Neuronal stem cell (in vitro differentiated cells): ENCODE measurements around the gene CCL1.

Experiments
- DNase-seq: peaks from one replicate; pipeline ENCODE4 v3.0.0-alpha.2; 2013; ENCODE audit warnings: low spot score
- H2AFZ ChIP-seq: one replicate; pipeline ENCODE4 v1.6.1; 2013; ENCODE audit warnings: mild to moderate bottlenecking, low read length, inconsistent platforms
- H2AK5ac ChIP-seq: 2 replicates; pipeline ENCODE4 v1.6.1; 2013; ENCODE audit warnings: low read depth, mild to moderate bottlenecking, inconsistent platforms, low read length, moderate library complexity, mixed read lengths
- H2BK120ac ChIP-seq: 2 replicates; pipeline ENCODE4 v1.6.1; 2013; ENCODE audit warnings: low read depth, mild to moderate bottlenecking, inconsistent platforms, low read length, moderate library complexity, mixed read lengths
- H2BK12ac ChIP-seq: one replicate; pipeline ENCODE4 v1.6.1; 2013; ENCODE audit warnings: low read length, inconsistent platforms
- H2BK15ac ChIP-seq: 2 replicates; pipeline ENCODE4 v1.6.1; 2013; ENCODE audit warnings: mild to moderate bottlenecking, low read length, inconsistent platforms, mixed read lengths
- H2BK5ac ChIP-seq: one replicate; pipeline ENCODE4 v1.6.1; 2013; ENCODE audit warnings: inconsistent platforms, mild to moderate bottlenecking, low read length, moderate library complexity
- H3K14ac ChIP-seq: one replicate; pipeline ENCODE4 v1.6.1; 2013; ENCODE audit warnings: low read length, inconsistent platforms
- H3K18ac ChIP-seq: 2 replicates; pipeline ENCODE4 v1.6.1; 2013; ENCODE audit warnings: low read length, inconsistent platforms
- H3K23ac ChIP-seq: 2 replicates; pipeline ENCODE4 v1.6.1; 2013; ENCODE audit warnings: low read depth, mild to moderate bottlenecking, mixed read lengths, low read length, inconsistent platforms; ENCODE audit not compliant: poor library complexity
- H3K27ac ChIP-seq: replicated peaks from 3 replicates; pipeline ENCODE4 v1.5.1; 2013; ENCODE audit warnings: low read length, inconsistent platforms
- H3K27me3 ChIP-seq, 3 experiments: 2 replicates each; pipeline ENCODE4 v1.6.1; 2013; ENCODE audit warnings: low read length in 3 of 3, mild to moderate bottlenecking in 2 of 3, inconsistent platforms in 1 of 3, low read depth in 1 of 3, mixed read lengths in 1 of 3, moderate library complexity in 1 of 3; ENCODE audit not compliant: control insufficient read depth in 3 of 3, insufficient read depth in 3 of 3
- H3K36me3 ChIP-seq, 2 donors: replicated peaks in 1 of 2; 2 replicates each; pipeline ENCODE4 v1.6.1; 2013; ENCODE audit warnings: low read length in 2 of 2; ENCODE audit not compliant: control insufficient read depth in 2 of 2, insufficient read depth in 2 of 2
- H3K4ac ChIP-seq: 2 replicates; pipeline ENCODE4 v1.6.1; 2013; ENCODE audit warnings: inconsistent platforms, mild to moderate bottlenecking, low read length, moderate library complexity
- H3K4me1 ChIP-seq, 2 donors: 1 replicate in 1 of 2; 2 replicates in 1 of 2; pipeline ENCODE4 v1.6.1; 2013; ENCODE audit warnings: low read length in 2 of 2, low read depth in 1 of 2; ENCODE audit not compliant: control insufficient read depth in 2 of 2, insufficient read depth in 1 of 2
- H3K4me2 ChIP-seq: one replicate; pipeline ENCODE4 v1.6.1; 2013; ENCODE audit warnings: mild to moderate bottlenecking, low read length, inconsistent platforms; ENCODE audit not compliant: insufficient read depth, poor library complexity, severe bottlenecking
- H3K4me3 ChIP-seq, 2 donors: 2 replicates each; pipeline ENCODE4 v1.5.1; 2013; ENCODE audit warnings: low read length in 2 of 2, mild to moderate bottlenecking in 2 of 2, inconsistent platforms in 1 of 2, moderate library complexity in 1 of 2
- H3K79me1 ChIP-seq: one replicate; pipeline ENCODE4 v1.6.1; 2013; ENCODE audit warnings: low read depth, mild to moderate bottlenecking, inconsistent platforms, low read length, moderate library complexity
- H3K9ac ChIP-seq: one replicate; pipeline ENCODE4 v1.6.1; 2013; ENCODE audit warnings: mild to moderate bottlenecking, low read depth, low read length, inconsistent platforms; ENCODE audit not compliant: poor library complexity
- H3K9me3 ChIP-seq, 2 donors: replicated peaks in 1 of 2; 2 replicates each; pipeline versions ENCODE3 to v1.6.1; 2013; ENCODE audit warnings: low read length in 2 of 2, mild to moderate bottlenecking in 2 of 2, inconsistent platforms in 1 of 2, low read depth in 1 of 2, mixed read lengths in 1 of 2, moderate library complexity in 1 of 2; ENCODE audit not compliant: control insufficient read depth in 2 of 2, insufficient read depth in 1 of 2
- H4K8ac ChIP-seq: one replicate; pipeline ENCODE4 v1.6.1; 2013; ENCODE audit warnings: low read depth, mild to moderate bottlenecking, inconsistent platforms, low read length, moderate library complexity
- H4K91ac ChIP-seq: one replicate; pipeline ENCODE4 v1.6.1; 2013; ENCODE audit warnings: low read length, low read depth, mild to moderate bottlenecking, inconsistent platforms; ENCODE audit not compliant: poor library complexity
- WGBS, 2 donors: extraction: QIAGEN DNeasy Blood & Tissue Kit; methylation state at CpG; one replicate each; pipeline ENCODE4 v1.1.7; 2013; ENCODE audit warnings: missing lambda C conversion rate in 2 of 2, mixed read lengths in 1 of 2; ENCODE audit not compliant: insufficient read length in 2 of 2, insufficient replicate concordance in 1 of 2; ENCODE audit errors: extremely low coverage in 2 of 2; 5-methylcytosine and 5-hydroxymethylcytosine counted together

CCL1 gene

DNA sequence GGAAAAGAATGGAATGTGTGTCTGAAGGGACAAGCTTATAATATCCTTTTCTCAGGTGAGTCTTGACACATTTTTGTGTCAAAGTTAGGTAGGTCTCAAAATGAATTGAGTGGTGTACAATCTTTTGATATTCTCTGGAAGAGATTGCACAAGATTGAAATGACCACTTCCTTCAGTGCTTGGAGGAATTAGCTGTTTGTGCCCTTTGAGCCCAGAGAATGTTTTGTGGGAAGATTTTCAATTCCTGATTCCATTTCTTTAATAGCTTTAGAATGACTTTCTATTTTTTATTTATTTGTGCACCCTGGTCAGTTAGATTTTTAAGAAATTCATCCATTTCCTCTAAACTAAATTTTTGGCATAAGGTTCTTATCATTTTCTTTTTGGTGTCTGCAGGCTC, 8.4 kb downstream of the CCL1 start:
- no peak overlapping the region for H2AK5ac ChIP-seq
- no peak overlapping the region for H3K18ac ChIP-seq
- no peaks in the 10 kb centered on the region for H3K79me1 ChIP-seq
- no peaks in the 10 kb centered on the region for H3K9me3 ChIP-seq
- H3K4me2 ChIP-seq: no peak overlapping the region
- H2BK120ac ChIP-seq: no peak overlapping the region
- no peak for DNase-seq
- H4K91ac ChIP-seq: no peak overlapping the region
- H3K9ac ChIP-seq: no peak overlapping the region
- H3K23ac ChIP-seq: no peak overlapping the region
- no peak overlapping the region for H2BK15ac ChIP-seq
- H2BK12ac ChIP-seq: no peak overlapping the region
- H3K4me1 ChIP-seq: no peaks in the 10 kb centered on the region
- no peak overlapping the region for H2AFZ ChIP-seq
- H4K8ac ChIP-seq: no peak overlapping the region
- no peak overlapping the region for H3K27ac ChIP-seq
- no peak overlapping the region for H2BK5ac ChIP-seq
- H3K4me3 ChIP-seq: no peak overlapping the region
- no peaks in the 10 kb centered on the region for H3K36me3 ChIP-seq
- no peaks in the 10 kb centered on the region for H3K27me3 ChIP-seq
- no peak overlapping the region for H3K4ac ChIP-seq
- no peak overlapping the region for H3K14ac ChIP-seq

DNA sequence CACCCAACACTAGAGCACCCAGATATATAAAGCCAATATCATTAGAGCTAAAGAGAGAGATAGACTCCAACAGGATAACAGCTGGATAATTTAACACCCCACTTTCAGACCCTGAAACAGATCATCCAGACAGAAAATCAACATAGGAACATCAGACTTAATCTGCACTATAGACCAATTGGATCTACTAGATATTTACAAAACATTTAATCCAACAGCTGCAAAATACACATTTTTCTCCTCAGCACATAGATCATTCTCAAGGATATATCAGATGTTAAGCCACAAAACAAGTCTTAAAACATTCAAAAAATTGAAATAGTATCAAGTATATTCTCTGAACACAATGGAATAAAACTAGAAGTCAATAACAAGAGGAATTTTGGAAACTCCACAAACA, 10.8 kb downstream of the CCL1 start:
- Histone ChIP-seq H2BK12ac (no peak overlapping the region), H3K4me2 (no peak overlapping the region), H3K14ac (no peak overlapping the region), H4K91ac (no peak overlapping the region), H3K4ac (no peak overlapping the region), H3K27ac (no peak overlapping the region), H3K27me3 (no peaks in the 10 kb centered on the region), H2AFZ (no peak overlapping the region), H2BK5ac (no peak overlapping the region), H3K36me3 (no peaks in the 10 kb centered on the region), H3K18ac (no peak overlapping the region), H4K8ac (no peak overlapping the region), H3K4me3 (no peak overlapping the region), H3K4me1 (no peaks in the 10 kb centered on the region), H3K9me3 (no peaks in the 10 kb centered on the region), H2AK5ac (no peak overlapping the region), H3K23ac (no peak overlapping the region), H3K9ac (no peak overlapping the region), H3K79me1 (no peaks in the 10 kb centered on the region), H2BK120ac (no peak overlapping the region), H2BK15ac (no peak overlapping the region)
- DNase-seq: no peak

DNA sequence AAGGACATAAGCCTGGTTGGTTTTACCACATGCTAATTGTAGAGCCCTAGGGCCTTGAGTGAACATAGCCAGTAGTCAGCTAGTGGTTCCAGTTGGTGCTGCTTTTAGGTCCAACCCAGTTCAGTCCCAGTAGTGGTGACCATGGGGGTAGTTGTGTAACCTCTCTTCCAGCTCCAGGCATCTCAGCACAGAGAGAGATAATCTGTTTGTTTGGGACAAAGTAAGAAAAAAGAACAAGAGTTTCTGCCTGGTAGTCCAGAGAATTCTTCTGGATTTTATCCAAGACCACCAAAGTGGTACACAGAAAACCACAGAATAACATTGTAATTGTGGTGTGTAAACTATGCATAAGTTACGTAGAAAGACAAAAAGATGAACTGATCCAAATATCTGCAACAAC, 11.9 kb downstream of the CCL1 start:
- Histone ChIP-seq H4K91ac (no peak overlapping the region), H2BK5ac (no peak overlapping the region), H2BK120ac (no peak overlapping the region), H4K8ac (no peak overlapping the region), H3K4me2 (no peak overlapping the region), H2BK12ac (no peak overlapping the region), H3K36me3 (no peaks in the 10 kb centered on the region), H2AK5ac (no peak overlapping the region), H2AFZ (no peak overlapping the region), H3K18ac (no peak overlapping the region), H3K4me1 (no peaks in the 10 kb centered on the region), H3K79me1 (no peaks in the 10 kb centered on the region), H3K4ac (no peak overlapping the region), H2BK15ac (no peak overlapping the region), H3K23ac (no peak overlapping the region), H3K14ac (no peak overlapping the region), H3K9ac (no peak overlapping the region), H3K9me3 (no peaks in the 10 kb centered on the region), H3K27ac (no peak overlapping the region), H3K4me3 (no peak overlapping the region), H3K27me3 (no peaks in the 10 kb centered on the region)
- no CpG with 5 or more reads among the region's 1 CpG for WGBS, 2 donors
- DNase-seq: no peak

DNA sequence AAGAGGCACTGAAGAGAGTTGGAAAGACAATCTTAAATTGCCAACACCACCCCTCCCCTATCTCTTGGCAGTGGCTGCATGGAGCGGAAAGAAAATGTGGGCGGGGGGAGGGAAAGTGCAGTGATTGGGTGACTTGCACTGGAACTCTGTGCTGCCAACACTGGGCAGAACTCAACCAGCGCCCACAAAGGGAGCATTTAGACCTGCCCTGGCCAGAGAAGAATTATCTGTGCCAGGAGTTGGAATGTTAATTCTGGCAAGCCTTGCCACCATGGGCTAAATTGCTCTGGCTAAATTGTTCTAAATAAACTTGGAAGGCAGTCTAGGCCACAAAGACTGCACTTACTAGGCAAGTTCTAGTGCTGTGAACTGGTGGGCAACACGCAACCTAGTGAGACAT, 13.3 kb downstream of the CCL1 start:
- Histone ChIP-seq H3K27ac (no peak overlapping the region), H3K4ac (peak overlapping the region; percentile 67), H4K91ac (no peak overlapping the region), H3K36me3 (no peaks in the 10 kb centered on the region), H3K23ac (no peak overlapping the region), H3K4me3 (no peak overlapping the region), H3K18ac (no peak overlapping the region), H3K79me1 (no peaks in the 10 kb centered on the region), H3K27me3 (no peaks in the 10 kb centered on the region), H3K4me2 (no peak overlapping the region), H4K8ac (no peak overlapping the region), H2BK12ac (no peak overlapping the region), H2BK5ac (peak overlapping the region; percentile 43), H3K14ac (no peak overlapping the region), H3K9ac (no peak overlapping the region), H2AK5ac (no peak overlapping the region), H2AFZ (no peak overlapping the region), H2BK15ac (no peak overlapping the region), H3K4me1 (no peaks in the 10 kb centered on the region), H3K9me3 (no peaks in the 10 kb centered on the region), H2BK120ac (no peak overlapping the region)
- no peak for DNase-seq
- no CpG with 5 or more reads among the region's 4 CpGs for WGBS, 2 donors
